Measurements from ENCODE around the gene MLH1. TPM values are rescaled to one million over a fixed set of nuclear protein-coding genes. Genes with fewer than 3 reads are reported as not detected.
A peak's percentile ranks its signal among the peaks of the same experiment; 100 is the strongest.

Gene MLH1
- total RNA-seq: 10 to 100 TPM; 27.2 to 60.3 (median 36.5) TPM
- 10 to 100 TPM in 2 of 3 donors, 1 to 10 TPM in 1; 9.0 to 20.8 (median 14.3) TPM for polyA plus RNA-seq

DNA sequence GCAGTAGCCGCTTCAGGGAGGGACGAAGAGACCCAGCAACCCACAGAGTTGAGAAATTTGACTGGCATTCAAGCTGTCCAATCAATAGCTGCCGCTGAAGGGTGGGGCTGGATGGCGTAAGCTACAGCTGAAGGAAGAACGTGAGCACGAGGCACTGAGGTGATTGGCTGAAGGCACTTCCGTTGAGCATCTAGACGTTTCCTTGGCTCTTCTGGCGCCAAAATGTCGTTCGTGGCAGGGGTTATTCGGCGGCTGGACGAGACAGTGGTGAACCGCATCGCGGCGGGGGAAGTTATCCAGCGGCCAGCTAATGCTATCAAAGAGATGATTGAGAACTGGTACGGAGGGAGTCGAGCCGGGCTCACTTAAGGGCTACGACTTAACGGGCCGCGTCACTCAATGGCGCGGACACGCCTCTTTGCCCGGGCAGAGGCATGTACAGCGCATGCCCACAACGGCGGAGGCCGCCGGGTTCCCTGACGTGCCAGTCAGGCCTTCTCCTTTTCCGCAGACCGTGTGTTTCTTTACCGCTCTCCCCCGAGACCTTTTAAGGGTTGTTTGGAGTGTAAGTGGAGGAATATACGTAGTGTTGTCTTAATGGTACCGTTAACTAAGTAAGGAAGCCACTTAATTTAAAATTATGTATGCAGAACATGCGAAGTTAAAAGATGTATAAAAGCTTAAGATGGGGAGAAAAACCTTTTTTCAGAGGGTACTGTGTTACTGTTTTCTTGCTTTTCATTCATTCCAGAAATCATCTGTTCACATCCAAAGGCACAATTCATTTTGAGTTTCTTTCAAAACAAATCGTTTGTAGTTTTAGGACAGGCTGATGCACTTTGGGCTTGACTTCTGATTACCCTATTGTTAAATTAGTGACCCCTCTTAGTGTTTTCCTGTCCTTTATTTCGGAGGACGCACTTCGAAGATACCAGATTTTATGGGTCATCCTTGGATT, at the start of gene MLH1:
Gene MLH1, plus strand, starts transcription at position 193 of the 958 bp plus-strand sequence. Its CDS starts 30 bp downstream, at position 223.
- Histone ChIP-seq H3K36me3 (peaks cover 0 to 32% (median 10%) of the 10 kb centered on the region in 4 donors), H3K27me3 (no peaks in the 10 kb centered on the region), H3K4me1 (peaks cover 0 to 46% (median 44%) of the 10 kb centered on the region in 4 donors), H3K4me3 (peak within 1 kb of the TSS; percentile 62 to 68 (median 64)), H3K27ac (peak within 1 kb of the TSS; percentile 96 to 98 (median 97)), H3K9me3 (no peaks in the 10 kb centered on the region)
- DNase-seq: peak; percentile 97
- WGBS, 2 donors: 1% methylated on average over 47 of the region's 47 CpGs
- intact Hi-C loops (cut with DNase I): loop anchor here (2.0 kb wide), 1 partner anchor 219 kb away; no protein-coding TSS in a partner anchor
- TF ChIP-seq EP300 (IDR thresholded peaks at IDR 0.05) (peak in 1 of 4 donors; percentile 2), POLR2AphosphoS5 (IDR thresholded peaks at IDR 0.05) (peak; percentile 80 to 93 (median 88)), POLR2A (IDR thresholded peaks at IDR 0.05) (peak; percentile 57 to 67)
- TF ChIP-seq, protein P1, sequence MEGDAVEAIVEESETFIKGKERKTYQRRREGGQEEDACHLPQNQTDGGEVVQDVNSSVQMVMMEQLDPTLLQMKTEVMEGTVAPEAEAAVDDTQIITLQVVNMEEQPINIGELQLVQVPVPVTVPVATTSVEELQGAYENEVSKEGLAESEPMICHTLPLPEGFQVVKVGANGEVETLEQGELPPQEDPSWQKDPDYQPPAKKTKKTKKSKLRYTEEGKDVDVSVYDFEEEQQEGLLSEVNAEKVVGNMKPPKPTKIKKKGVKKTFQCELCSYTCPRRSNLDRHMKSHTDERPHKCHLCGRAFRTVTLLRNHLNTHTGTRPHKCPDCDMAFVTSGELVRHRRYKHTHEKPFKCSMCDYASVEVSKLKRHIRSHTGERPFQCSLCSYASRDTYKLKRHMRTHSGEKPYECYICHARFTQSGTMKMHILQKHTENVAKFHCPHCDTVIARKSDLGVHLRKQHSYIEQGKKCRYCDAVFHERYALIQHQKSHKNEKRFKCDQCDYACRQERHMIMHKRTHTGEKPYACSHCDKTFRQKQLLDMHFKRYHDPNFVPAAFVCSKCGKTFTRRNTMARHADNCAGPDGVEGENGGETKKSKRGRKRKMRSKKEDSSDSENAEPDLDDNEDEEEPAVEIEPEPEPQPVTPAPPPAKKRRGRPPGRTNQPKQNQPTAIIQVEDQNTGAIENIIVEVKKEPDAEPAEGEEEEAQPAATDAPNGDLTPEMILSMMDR (IDR thresholded peaks at IDR 0.05): no peak

DNA sequence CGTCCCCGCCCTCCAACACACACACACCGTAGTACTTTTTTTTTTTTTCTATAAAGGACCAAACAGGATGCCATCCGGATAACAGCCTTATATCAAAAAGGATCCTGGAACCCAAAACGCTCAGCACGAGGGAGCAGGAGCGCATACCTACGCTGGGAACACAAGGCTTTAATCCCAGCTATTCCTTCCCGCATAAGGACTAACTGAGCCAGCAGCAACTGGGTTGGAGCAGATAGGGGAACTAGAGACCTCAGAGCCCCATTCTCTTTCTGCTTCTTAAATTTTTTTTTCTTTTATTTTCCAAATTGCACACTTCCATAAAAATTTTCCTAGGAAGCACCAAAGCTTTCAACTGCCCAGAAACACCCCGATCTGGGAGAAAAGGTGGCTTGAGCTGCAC, 49.7 kb upstream of the MLH1 start:
- WGBS, 2 donors: 28 to 37% methylated on average over 10 of the region's 10 CpGs
- DNase-seq: no peak
- TF ChIP-seq POLR2AphosphoS5 (IDR thresholded peaks at IDR 0.05) (no peak), POLR2A (IDR thresholded peaks at IDR 0.05) (no peak), EP300 (IDR thresholded peaks at IDR 0.05) (no peak)
- TF ChIP-seq, protein P1 (IDR thresholded peaks at IDR 0.05): no peak
- peak overlapping the region; percentile 70 to 80 (median 78) for H3K27ac ChIP-seq
- intact Hi-C loops (cut with DNase I): loop anchor here (5.0 kb wide), 1 partner anchor 36 kb away; no protein-coding TSS in a partner anchor
- peaks cover 0 to 34% (median 10%) of the 10 kb centered on the region in 4 donors for H3K4me1 ChIP-seq
- no peaks in the 10 kb centered on the region for H3K27me3 ChIP-seq
- H3K9me3 ChIP-seq: peaks cover 0 to 12% (median 6%) of the 10 kb centered on the region in 4 donors
- H3K36me3 ChIP-seq: no peaks in the 10 kb centered on the region
- H3K4me3 ChIP-seq: peak overlapping the region; percentile 45 to 85 (median 76)

DNA sequence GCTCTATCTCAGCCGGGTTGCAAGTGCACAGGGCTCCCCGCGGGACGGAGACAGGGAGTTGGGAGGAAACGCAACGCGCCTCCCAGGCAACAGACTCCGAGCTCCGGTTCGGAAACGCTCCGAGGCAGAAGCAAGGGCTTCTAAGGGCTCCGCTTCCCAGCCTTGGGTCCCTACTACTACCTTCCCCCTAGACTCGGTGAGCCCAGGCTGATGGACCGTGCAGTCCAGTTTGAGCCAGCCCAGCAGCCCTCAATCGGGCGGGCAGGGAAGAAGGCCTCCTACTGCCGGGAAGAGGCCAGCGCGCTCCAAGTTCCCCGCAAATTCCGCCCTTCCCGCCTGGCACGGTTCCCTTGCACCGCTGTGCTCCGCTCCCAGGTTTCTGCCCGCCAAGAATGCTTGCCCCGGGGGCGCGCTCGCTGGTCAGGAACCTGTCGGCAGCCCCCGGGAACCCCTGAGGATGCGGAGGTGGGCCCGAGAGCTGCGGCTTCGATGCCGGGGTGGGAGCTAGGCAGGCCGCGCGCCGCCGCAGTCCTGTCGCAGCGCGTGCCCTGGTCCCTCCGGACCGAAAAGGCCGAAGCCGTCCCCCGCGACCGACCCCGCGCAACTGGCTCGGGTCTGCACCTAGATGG, 49.2 kb upstream of the MLH1 start:
- peak overlapping the region; percentile 45 to 85 (median 76) for H3K4me3 ChIP-seq
- DNase-seq: peak; percentile 80
- WGBS, 2 donors: 1% methylated on average over 56 of the region's 56 CpGs
- peaks cover 0 to 12% (median 6%) of the 10 kb centered on the region in 4 donors for H3K9me3 ChIP-seq
- no peaks in the 10 kb centered on the region for H3K36me3 ChIP-seq
- TF ChIP-seq POLR2AphosphoS5 (IDR thresholded peaks at IDR 0.05) (peak in 3 of 4 donors; percentile 21 to 49 (median 39)), POLR2A (IDR thresholded peaks at IDR 0.05) (no peak), EP300 (IDR thresholded peaks at IDR 0.05) (no peak)
- TF ChIP-seq, protein P1 (IDR thresholded peaks at IDR 0.05): no peak
- H3K4me1 ChIP-seq: peaks cover 0 to 34% (median 10%) of the 10 kb centered on the region in 4 donors
- no peaks in the 10 kb centered on the region for H3K27me3 ChIP-seq
- intact Hi-C loops (cut with DNase I): loop anchor here (5.0 kb wide), 1 partner anchor 37 kb away; no protein-coding TSS in a partner anchor
- peak overlapping the region; percentile 70 to 80 (median 78) for H3K27ac ChIP-seq

DNA sequence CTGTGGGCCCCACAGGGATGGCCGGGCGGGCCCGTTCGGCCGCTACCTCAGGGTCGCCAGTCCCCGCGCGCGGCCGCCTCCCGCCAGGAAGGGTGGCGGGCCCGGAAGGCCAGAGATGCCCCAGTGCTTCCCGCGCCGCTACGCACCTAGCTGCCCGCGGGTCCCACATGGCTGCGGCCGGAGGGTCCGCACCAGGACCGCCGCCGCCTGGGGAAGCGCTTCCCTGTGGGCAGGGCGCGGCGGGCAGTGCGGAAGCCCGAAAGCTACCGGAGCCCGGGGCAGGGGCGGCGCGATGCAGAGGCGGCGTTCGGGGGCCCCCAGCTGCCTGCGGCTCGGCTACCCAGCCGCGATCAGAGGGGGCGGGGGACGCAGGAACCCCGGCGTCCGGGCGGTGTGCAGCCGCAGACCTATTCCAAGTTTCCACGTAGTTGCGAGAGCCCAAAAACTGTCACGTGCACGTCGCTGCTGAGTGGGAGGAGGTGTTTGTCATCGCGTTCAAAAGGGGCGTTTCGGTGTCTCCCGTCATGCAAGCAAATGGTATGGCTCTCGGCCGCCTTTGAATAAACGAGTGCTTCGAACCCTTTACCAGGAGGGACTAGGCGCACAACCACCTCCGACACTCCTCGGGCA, 48.6 kb upstream of the MLH1 start, which contains the start of gene TRANK1:
Gene TRANK1, minus strand, starts transcription at position 414 of the 630 bp plus-strand sequence. Its CDS starts 245 bp downstream, at position 169.
- DNase-seq: peak; percentile 89
- peak within 1 kb of the TSS; percentile 70 to 80 (median 78) for H3K27ac ChIP-seq
- intact Hi-C loops (cut with DNase I): loop anchor here (5.0 kb wide), 1 partner anchor 37 kb away; no protein-coding TSS in a partner anchor
- WGBS, 2 donors: 1 to 3% methylated on average over 68 of the region's 68 CpGs
- peak within 1 kb of the TSS; percentile 45 to 85 (median 76) for H3K4me3 ChIP-seq
- peaks cover 0 to 12% (median 6%) of the 10 kb centered on the region in 4 donors for H3K9me3 ChIP-seq
- TF ChIP-seq POLR2A (IDR thresholded peaks at IDR 0.05) (no peak), POLR2AphosphoS5 (IDR thresholded peaks at IDR 0.05) (peak; percentile 29 to 71 (median 52))
- H3K27me3 ChIP-seq: no peaks in the 10 kb centered on the region
- peaks cover 0 to 34% (median 10%) of the 10 kb centered on the region in 4 donors for H3K4me1 ChIP-seq
- H3K36me3 ChIP-seq: no peaks in the 10 kb centered on the region

Measured in sigmoid colon (tissue), 7 donors.